Smooth muscle cell (in vitro differentiated cells): ENCODE measurements around the gene CNOT1. TPM values are rescaled to one million over a fixed set of nuclear protein-coding genes. Genes with fewer than 3 reads are reported as not detected.

ENCODE experiments used
- DNase-seq: peaks from one replicate; lab custom pipeline; 2025; ENCODE audit not compliant: unreplicated experiment; lab: John Stamatoyannopoulos, UW
- H2AFZ ChIP-seq: fragments of 200-600 bp; sonication (generic); 2 replicates; pipeline ENCODE4 v1.6.0; 2016; ENCODE audit warnings: antibody characterized with exemption, low read depth, mild to moderate bottlenecking
- H3F3A ChIP-seq: fragments of 200-600 bp; sonication (generic); 2 replicates; pipeline ENCODE4 v1.6.0; 2017; ENCODE audit warnings: antibody characterized with exemption, low read depth
- H3K27ac ChIP-seq: fragments of 200-600 bp; sonication (generic); 2 replicates; pipeline ENCODE4 v1.5.1; 2016; ENCODE audit warnings: low read depth, mild to moderate bottlenecking
- H3K27me3 ChIP-seq: fragments of 200-600 bp; sonication (generic); 2 replicates; pipeline ENCODE4 v1.6.1; 2016; ENCODE audit warnings: low read depth, mild to moderate bottlenecking
- H3K36me3 ChIP-seq: fragments of 200-600 bp; sonication (generic); 2 replicates; pipeline ENCODE4 v1.5.1; 2016; ENCODE audit warnings: low read depth
- H3K4me1 ChIP-seq: fragments of 200-600 bp; sonication (generic); 2 replicates; pipeline ENCODE4 v1.5.1; 2016; ENCODE audit warnings: low read depth
- H3K4me2 ChIP-seq: fragments of 200-600 bp; sonication (generic); 2 replicates; pipeline ENCODE4 v1.6.0; 2016; ENCODE audit warnings: mild to moderate bottlenecking
- H3K4me3 ChIP-seq: fragments of 200-600 bp; sonication (generic); 2 replicates; pipeline ENCODE4 v1.5.1; 2016; ENCODE audit warnings: mild to moderate bottlenecking
- H3K79me2 ChIP-seq: fragments of 200-600 bp; sonication (generic); 2 replicates; pipeline ENCODE4 v1.6.0; 2016; ENCODE audit warnings: low read depth, mild to moderate bottlenecking
- H3K9ac ChIP-seq: fragments of 200-600 bp; sonication (generic); 2 replicates; pipeline ENCODE4 v1.6.0; 2016; ENCODE audit warnings: low read depth
- H3K9me3 ChIP-seq: fragments of 200-600 bp; sonication (generic); replicated peaks from 2 replicates; pipeline ENCODE4 v1.5.1; 2016; ENCODE audit warnings: low read depth
- H4K20me1 ChIP-seq: fragments of 200-600 bp; sonication (generic); 2 replicates; pipeline ENCODE4 v1.6.0; 2016; ENCODE audit warnings: low read depth
- CTCF ChIP-seq: fragments of 200-600 bp; sonication (generic); IDR thresholded peaks from 2 replicates; pipeline ENCODE4 v1.5.1; 2017; ENCODE audit warnings: borderline replicate concordance, mild to moderate bottlenecking, antibody characterized with exemption; ENCODE audit not compliant: insufficient read depth, poor library complexity, severe bottlenecking
- WGBS: methylation state at CpG from one replicate; pipeline ENCODE4 v1.1.7; 2016; ENCODE audit warnings: low lambda C conversion rate; 5-methylcytosine and 5-hydroxymethylcytosine counted together
- polyA plus RNA-seq: library from polyadenylated mRNA; unstranded; fragments of >200 nt; fragmentation: Nextera tagmentation; extraction: Ambion mirVana; gene quantifications from 2 replicates; pipeline ENCODE4 v1.2.1, GENCODE V29; 2016
- total RNA-seq: library from RNA; depleted of rRNA; stranded (reverse); fragments of >200 nt; gene quantifications from 2 replicates; pipeline ENCODE4 v1.2.3, GENCODE V29; 2014

CNOT1 gene
- total and polyA plus RNA-seq, 2 experiments from 2014 or later: 42.6 to 88.4 TPM

GRCh38 chr16:58536278-58536677 is 93.3 kb downstream of the CNOT1 start:
- 97% methylated on average over 5 of the region's 5 CpGs for WGBS
- peaks cover 58% of the 10 kb centered on the region for H3K36me3 ChIP-seq
- H3K9ac ChIP-seq: no peak overlapping the region
- H2AFZ ChIP-seq: no peak overlapping the region
- no peaks in the 10 kb centered on the region for H3K4me1 ChIP-seq
- H4K20me1 ChIP-seq: peaks cover 8% of the 10 kb centered on the region
- no peaks in the 10 kb centered on the region for H3K27me3 ChIP-seq
- H3K4me3 ChIP-seq: no peak overlapping the region
- H3K79me2 ChIP-seq: peaks cover 3% of the 10 kb centered on the region
- no peak overlapping the region for H3K27ac ChIP-seq
- H3K4me2 ChIP-seq: no peak overlapping the region
- no peak for TF ChIP-seq CTCF
- H3K9me3 ChIP-seq: no peaks in the 10 kb centered on the region
- no peaks in the 10 kb centered on the region for H3F3A ChIP-seq
- no peak for DNase-seq

- Histone ChIP-seq H3K4me3 (no peak overlapping the region), H3K27ac (no peak overlapping the region), H3K9ac (no peak overlapping the region), H3K79me2 (peaks cover 9% of the 10 kb centered on the region), H4K20me1 (peaks cover 8% of the 10 kb centered on the region), H3K4me2 (no peak overlapping the region), H3K27me3 (no peaks in the 10 kb centered on the region), H3F3A (no peaks in the 10 kb centered on the region), H3K4me1 (no peaks in the 10 kb centered on the region), H3K36me3 (peaks cover 54% of the 10 kb centered on the region), H2AFZ (no peak overlapping the region), H3K9me3 (no peaks in the 10 kb centered on the region)
- 99% methylated on average over 3 of the region's 3 CpGs for WGBS
- no peak for DNase-seq
- TF ChIP-seq CTCF: no peak
Observed at GRCh38 chr16:58535100-58535499, 94.5 kb downstream of the CNOT1 start.

- peaks cover 15% of the 10 kb centered on the region for H3K79me2 ChIP-seq
- no peak overlapping the region for H3K4me2 ChIP-seq
- no peaks in the 10 kb centered on the region for H3K27me3 ChIP-seq
- WGBS: 97% methylated on average over 14 of the region's 14 CpGs
- no peaks in the 10 kb centered on the region for H3K9me3 ChIP-seq
- no peaks in the 10 kb centered on the region for H3F3A ChIP-seq
- H3K4me3 ChIP-seq: no peak overlapping the region
- H3K4me1 ChIP-seq: no peaks in the 10 kb centered on the region
- no peak for DNase-seq
- H2AFZ ChIP-seq: no peak overlapping the region
- peaks cover 8% of the 10 kb centered on the region for H4K20me1 ChIP-seq
- H3K27ac ChIP-seq: no peak overlapping the region
- no peak overlapping the region for H3K9ac ChIP-seq
- H3K36me3 ChIP-seq: peaks cover 58% of the 10 kb centered on the region
- no peak for TF ChIP-seq CTCF
Observed at GRCh38 chr16:58533751-58534470, 95.7 kb downstream of the CNOT1 start.

GRCh38 chr16:58532414-58532813 is 97.2 kb downstream of the CNOT1 start:
- no peak overlapping the region for H3K4me2 ChIP-seq
- H3K79me2 ChIP-seq: peaks cover 25% of the 10 kb centered on the region
- no peak overlapping the region for H3K4me3 ChIP-seq
- H3K27me3 ChIP-seq: no peaks in the 10 kb centered on the region
- DNase-seq: no peak
- peaks cover 8% of the 10 kb centered on the region for H4K20me1 ChIP-seq
- H3K4me1 ChIP-seq: no peaks in the 10 kb centered on the region
- no peak overlapping the region for H3K27ac ChIP-seq
- no peak for TF ChIP-seq CTCF
- H3F3A ChIP-seq: no peaks in the 10 kb centered on the region
- WGBS: 90% methylated on average over 3 of the region's 3 CpGs
- no peak overlapping the region for H3K9ac ChIP-seq
- H3K36me3 ChIP-seq: peaks cover 61% of the 10 kb centered on the region
- H3K9me3 ChIP-seq: no peaks in the 10 kb centered on the region
- H2AFZ ChIP-seq: no peak overlapping the region
